Testis (tissue), 3 donors: ENCODE results near the gene FHDC1. TPM values are rescaled to one million over a fixed set of nuclear protein-coding genes. Genes with fewer than 3 reads are reported as not detected.

Experiments
- DNase-seq: peaks from one replicate; pipeline ENCODE4 v3.0.0-alpha.2; 2019
- H3K27ac ChIP-seq, 2 donors: fragments of 200-600 bp; sonication (generic); one replicate each; pipeline ENCODE4 v1.5.1; 2019
- H3K27me3 ChIP-seq: fragments of 200-600 bp; sonication (generic); one replicate; pipeline ENCODE4 v1.5.1; 2019
- H3K36me3 ChIP-seq: fragments of 200-600 bp; sonication (generic); one replicate; pipeline ENCODE4 v1.5.1; 2017; ENCODE audit warnings: low read depth; ENCODE audit errors: missing control alignments
- H3K4me1 ChIP-seq: fragments of 200-600 bp; sonication (generic); one replicate; pipeline ENCODE4 v1.5.1; 2019
- H3K4me3 ChIP-seq, 2 donors: fragments of 200-600 bp; sonication (generic); one replicate each; pipeline ENCODE4 v1.5.1; 2017 to 2019
- H3K9me3 ChIP-seq: fragments of 200-600 bp; sonication (generic); one replicate; pipeline ENCODE4 v1.5.1; 2017
- POLR2A ChIP-seq: fragments of 450-650 bp; IDR thresholded peaks from one replicate; pipeline ENCODE4 v1.6.1; 2017; ENCODE audit warnings: antibody characterized with exemption, mild to moderate bottlenecking, moderate library complexity
- WGBS, 2 donors: methylation state at CpG; one replicate each; pipeline ENCODE4 v1.1.5; 2018; 5-methylcytosine and 5-hydroxymethylcytosine counted together
- intact Hi-C: fragments of 100-400 bp; cut with DNase I; formaldehyde crosslinking; loops from one replicate; pipeline ENCODE4 v1.15.1; 2023; ENCODE audit warnings: low total_unique reads
- polyA plus RNA-seq: library from polyadenylated mRNA; stranded (reverse); fragments of 350-450 nt; fragmentation: Illumina TruSeq; extraction: RNeasy Lipid Tissue Mini Kit (QIAGEN cat#74804); gene quantifications from one replicate; pipeline ENCODE4 v1.2.3, GENCODE V29; 2014; ENCODE audit warnings: low read depth, low replicate concordance; ENCODE audit not compliant: insufficient read depth
- total RNA-seq, 2 donors: library from RNA; depleted of rRNA; stranded (reverse); fragments of >200 nt; gene quantifications; one replicate each; pipeline ENCODE4 v1.2.3, GENCODE V29; 2016
- TF ChIP-seq, protein P1 (sequence below), 3 experiments: fragments of 450-650 bp in 2 of 3; fragments of 200-600 bp in 1 of 3; sonication (generic) in 1 of 3; IDR thresholded peaks; one replicate each; pipeline ENCODE4 v1.5.1; 2016 to 2019; ENCODE audit warnings: antibody characterized with exemption in 3 of 3, mild to moderate bottlenecking in 2 of 3, moderate library complexity in 1 of 3

Gene FHDC1
- total and polyA plus RNA-seq, 3 donors from 2014 or later, result 2.9 to 4.2 (median 3.8) TPM

DNA sequence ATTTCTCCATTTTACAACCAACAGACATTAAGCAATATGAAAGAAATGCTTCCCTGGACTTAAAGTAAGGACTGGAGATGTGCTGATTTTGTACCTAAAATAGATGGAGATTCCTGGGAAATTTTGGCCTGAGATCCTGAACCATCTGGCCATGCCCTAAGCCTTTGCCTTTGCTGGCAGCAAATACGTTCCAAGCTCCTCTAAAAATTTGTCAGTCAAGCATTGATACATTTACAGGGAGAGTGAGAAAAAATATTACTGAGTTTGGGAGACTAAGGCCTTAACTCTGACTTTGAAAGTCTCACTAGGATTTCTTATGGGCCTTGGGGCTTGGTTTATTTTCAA is 63.9 kb downstream of the FHDC1 start:
- intact Hi-C loops, result no loop called here
- no peak for TF ChIP-seq POLR2A
- TF ChIP-seq, protein P1, sequence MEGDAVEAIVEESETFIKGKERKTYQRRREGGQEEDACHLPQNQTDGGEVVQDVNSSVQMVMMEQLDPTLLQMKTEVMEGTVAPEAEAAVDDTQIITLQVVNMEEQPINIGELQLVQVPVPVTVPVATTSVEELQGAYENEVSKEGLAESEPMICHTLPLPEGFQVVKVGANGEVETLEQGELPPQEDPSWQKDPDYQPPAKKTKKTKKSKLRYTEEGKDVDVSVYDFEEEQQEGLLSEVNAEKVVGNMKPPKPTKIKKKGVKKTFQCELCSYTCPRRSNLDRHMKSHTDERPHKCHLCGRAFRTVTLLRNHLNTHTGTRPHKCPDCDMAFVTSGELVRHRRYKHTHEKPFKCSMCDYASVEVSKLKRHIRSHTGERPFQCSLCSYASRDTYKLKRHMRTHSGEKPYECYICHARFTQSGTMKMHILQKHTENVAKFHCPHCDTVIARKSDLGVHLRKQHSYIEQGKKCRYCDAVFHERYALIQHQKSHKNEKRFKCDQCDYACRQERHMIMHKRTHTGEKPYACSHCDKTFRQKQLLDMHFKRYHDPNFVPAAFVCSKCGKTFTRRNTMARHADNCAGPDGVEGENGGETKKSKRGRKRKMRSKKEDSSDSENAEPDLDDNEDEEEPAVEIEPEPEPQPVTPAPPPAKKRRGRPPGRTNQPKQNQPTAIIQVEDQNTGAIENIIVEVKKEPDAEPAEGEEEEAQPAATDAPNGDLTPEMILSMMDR (IDR thresholded peaks at IDR 0.05), result no peak
- WGBS, 2 donors, result 69 to 71% methylated on average over 1 of the region's 1 CpG

DNA sequence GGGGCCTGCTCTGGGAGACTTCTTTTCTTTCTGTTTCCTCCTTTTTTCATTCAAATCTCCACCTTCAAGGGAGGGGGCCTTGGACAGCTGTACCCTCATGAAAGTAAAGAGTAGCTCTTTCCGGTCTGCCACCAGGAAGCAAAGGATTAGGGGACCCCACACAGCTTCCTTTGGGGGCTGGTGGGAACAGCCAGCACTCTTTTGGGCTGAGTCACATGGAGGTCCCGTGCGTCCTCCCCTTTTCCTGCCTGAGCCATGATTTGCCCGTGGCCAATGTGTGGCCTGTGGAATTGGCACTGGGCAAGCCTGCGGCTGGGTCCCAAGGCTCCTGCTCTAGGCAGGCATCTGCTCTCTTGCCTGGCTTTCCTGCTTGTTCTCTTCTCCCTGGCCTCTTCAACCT is 65.5 kb downstream of the FHDC1 start:
- TF ChIP-seq POLR2A, result no peak
- TF ChIP-seq, protein P1 (IDR thresholded peaks at IDR 0.05), result no peak
- H3K27me3 ChIP-seq, result no peaks in the 10 kb centered on the region
- DNase-seq, result no peak
- H3K9me3 ChIP-seq, result no peaks in the 10 kb centered on the region
- WGBS, 2 donors, result 68% methylated on average over 3 to 5 of the region's 5 CpGs
- no peak overlapping the region for H3K4me3 ChIP-seq
- H3K27ac ChIP-seq, result no peak overlapping the region
- intact Hi-C loops, result no loop called here
- H3K36me3 ChIP-seq, result no peaks in the 10 kb centered on the region
- no peaks in the 10 kb centered on the region for H3K4me1 ChIP-seq

More for the DNA sequence above, 63.9 kb downstream of the FHDC1 start:
- H3K4me3 ChIP-seq, result no peak overlapping the region
- H3K27me3 ChIP-seq, result no peaks in the 10 kb centered on the region
- H3K27ac ChIP-seq, result no peak overlapping the region
- DNase-seq, result no peak
- H3K4me1 ChIP-seq, result no peaks in the 10 kb centered on the region
- no peaks in the 10 kb centered on the region for H3K36me3 ChIP-seq
- H3K9me3 ChIP-seq, result no peaks in the 10 kb centered on the region

DNA sequence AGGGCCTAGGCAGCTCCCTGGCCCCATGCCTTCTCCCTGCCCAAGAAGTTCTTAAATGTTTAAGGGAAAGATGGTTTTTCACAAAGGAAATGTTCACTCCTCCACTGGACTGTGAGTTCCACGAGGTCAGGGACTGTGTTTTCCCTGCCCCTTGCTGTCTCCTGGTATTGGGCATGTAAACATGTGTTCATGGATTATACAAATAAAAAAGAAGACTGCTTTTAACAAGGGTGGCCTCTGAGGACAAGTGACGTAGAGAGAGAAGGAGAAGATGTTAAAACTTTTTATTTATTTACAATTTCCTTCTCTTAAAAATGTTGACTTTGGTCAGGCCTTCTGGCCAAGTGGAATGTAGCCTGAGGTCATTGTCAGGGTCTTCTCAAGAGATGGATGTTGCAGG is 66.0 kb downstream of the FHDC1 start:
- TF ChIP-seq, protein P1 (IDR thresholded peaks at IDR 0.05), result no peak
- no peak for TF ChIP-seq POLR2A
- no peak overlapping the region for H3K27ac ChIP-seq
- 20 to 22% methylated on average over 2 of the region's 2 CpGs for WGBS, 2 donors

DNA sequence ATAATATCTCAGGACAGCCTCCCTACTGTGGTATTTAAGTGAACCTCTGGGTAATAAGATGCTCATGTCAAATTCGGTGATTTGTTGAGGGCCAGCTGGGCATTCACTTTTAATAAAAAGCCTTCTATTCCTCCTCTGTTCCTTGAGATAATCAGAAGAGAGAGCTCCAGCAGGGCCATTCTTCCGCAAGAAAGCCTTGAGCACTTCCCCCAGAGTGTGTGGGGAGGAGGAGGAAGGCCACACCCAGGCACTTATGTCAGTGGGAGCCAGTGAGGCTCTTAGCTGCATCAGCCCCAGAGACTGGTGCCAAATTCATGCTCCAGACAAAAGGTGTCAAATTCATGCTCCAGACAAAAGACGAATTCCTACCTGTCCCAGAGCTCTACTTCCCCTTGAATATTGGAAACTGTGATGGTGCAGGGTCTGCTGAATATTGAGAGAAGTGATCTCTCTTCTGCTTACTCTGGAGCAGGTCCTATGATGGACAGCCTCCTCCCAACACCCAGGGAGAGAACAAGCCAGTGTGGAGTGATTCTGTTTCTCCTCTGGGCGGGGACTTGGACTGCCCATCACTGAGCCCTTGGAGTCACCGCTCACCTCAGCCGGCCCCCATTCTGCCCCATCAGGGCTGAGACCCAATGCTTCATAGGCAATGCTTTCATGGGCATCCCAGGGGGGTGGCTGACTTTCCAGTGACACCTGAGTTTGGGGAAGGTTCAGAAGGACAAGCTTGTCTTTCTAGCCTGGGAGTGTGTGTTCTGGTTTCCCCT is 68.1 kb downstream of the FHDC1 start:
- Histone ChIP-seq H3K9me3 (no peaks in the 10 kb centered on the region), H3K4me3 (no peak overlapping the region), H3K4me1 (no peaks in the 10 kb centered on the region), H3K27me3 (no peaks in the 10 kb centered on the region), H3K36me3 (no peaks in the 10 kb centered on the region), H3K27ac (no peak overlapping the region)
- DNase-seq, result no peak
- 59 to 83% methylated on average over 5 to 6 of the region's 6 CpGs for WGBS, 2 donors
- intact Hi-C loops, result no loop called here
- no peak for TF ChIP-seq POLR2A
- TF ChIP-seq, protein P1 (IDR thresholded peaks at IDR 0.05), result no peak

More for the DNA sequence above, 66.0 kb downstream of the FHDC1 start:
- no peak for DNase-seq
- no peak overlapping the region for H3K4me3 ChIP-seq
- no peaks in the 10 kb centered on the region for H3K4me1 ChIP-seq
- H3K36me3 ChIP-seq, result no peaks in the 10 kb centered on the region
- H3K9me3 ChIP-seq, result no peaks in the 10 kb centered on the region
- H3K27me3 ChIP-seq, result no peaks in the 10 kb centered on the region
- intact Hi-C loops, result no loop called here

DNA sequence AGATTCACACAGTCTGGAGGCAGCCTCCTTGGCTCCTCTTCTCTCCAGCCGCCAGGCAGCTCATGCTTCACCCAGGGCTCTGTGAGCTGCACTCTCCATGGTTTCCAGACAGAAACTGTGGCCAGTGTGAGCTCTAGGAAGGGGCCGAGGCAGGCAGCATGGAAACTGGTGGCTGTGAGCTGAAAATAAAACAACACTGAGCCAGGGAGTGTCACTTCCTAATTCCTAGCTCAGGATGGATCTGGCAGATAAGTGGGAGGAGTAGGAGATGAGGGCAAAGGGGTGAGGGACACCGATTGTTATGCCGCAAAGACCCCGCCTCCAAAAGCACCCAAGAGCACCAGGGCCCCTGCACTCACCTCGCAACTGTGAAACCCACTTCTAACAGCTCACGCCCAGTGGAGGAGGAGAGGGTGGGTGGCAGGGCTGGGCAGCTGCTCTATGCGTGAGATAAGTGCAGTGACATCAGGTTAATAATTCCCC is 69.8 kb downstream of the FHDC1 start:
- H3K36me3 ChIP-seq, result no peaks in the 10 kb centered on the region
- H3K27ac ChIP-seq, result no peak overlapping the region
- no peaks in the 10 kb centered on the region for H3K9me3 ChIP-seq
- no peak overlapping the region for H3K4me3 ChIP-seq
- WGBS, 2 donors, result 69 to 83% methylated on average over 5 to 8 of the region's 8 CpGs
- no peak for DNase-seq
- intact Hi-C loops, result no loop called here
- H3K27me3 ChIP-seq, result no peaks in the 10 kb centered on the region
- no peaks in the 10 kb centered on the region for H3K4me1 ChIP-seq
- TF ChIP-seq, protein P1 (IDR thresholded peaks at IDR 0.05), result no peak
- no peak for TF ChIP-seq POLR2A
